ENCODE results near the gene TCF12.

The TCF12 gene

DNA sequence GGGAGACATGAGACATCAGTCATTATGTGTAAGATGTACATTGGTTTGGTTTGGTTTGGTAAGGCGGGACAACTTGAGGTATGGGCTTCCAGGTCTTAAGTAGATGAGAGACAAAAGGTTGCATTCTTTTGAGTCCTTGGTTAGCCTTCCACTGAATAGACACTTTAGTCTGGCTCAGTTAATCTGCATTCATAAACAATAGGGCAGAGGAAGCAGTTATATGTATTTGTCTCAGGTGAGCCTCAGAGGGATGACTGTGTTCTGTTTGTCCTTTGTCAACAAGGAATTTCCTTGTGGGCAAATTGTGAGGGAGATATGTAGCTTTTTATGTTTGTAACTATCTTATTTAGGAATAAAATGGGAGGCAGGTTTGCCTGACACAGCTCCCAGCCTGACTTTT is 50.4 kb downstream of the TCF12 start:
- Mint-ChIP-seq H3K9me3 (ENCODE audit: low read depth) (no peaks in the 10 kb centered on the region), H3K4me1 (ENCODE audit: low read depth) (peaks cover 64% of the 10 kb centered on the region), H3K4me3 (no peak overlapping the region), H3K36me3 (peaks cover 5% of the 10 kb centered on the region), H3K27ac (no peak overlapping the region), H3K27me3 (no peaks in the 10 kb centered on the region)

GRCh38 chr15:56969265-56969895 is 50.9 kb downstream of the TCF12 start:
- Mint-ChIP-seq H3K36me3 (peaks cover 5% of the 10 kb centered on the region), H3K27me3 (no peaks in the 10 kb centered on the region), H3K4me1 (ENCODE audit: low read depth) (peaks cover 64% of the 10 kb centered on the region), H3K9me3 (ENCODE audit: low read depth) (no peaks in the 10 kb centered on the region), H3K27ac (no peak overlapping the region), H3K4me3 (no peak overlapping the region)

DNA sequence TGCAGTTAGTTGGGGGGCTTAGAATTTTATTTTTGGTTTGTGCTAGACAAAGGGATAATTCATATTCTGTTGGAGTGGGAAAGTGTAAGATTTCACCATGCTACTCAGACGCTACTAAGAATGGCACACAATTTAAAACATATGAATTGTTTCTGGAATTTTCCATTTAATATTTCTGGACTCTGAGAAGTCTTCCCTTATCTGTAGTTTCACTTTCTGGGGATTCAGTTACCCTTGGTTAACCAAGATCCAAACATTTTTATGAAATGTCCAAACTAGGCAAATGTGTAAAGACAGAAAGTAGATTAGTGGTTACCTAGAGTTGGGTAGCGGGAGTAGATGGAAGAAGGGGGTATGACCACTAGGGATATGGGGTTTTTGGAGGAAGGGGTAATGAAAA is 53.1 kb downstream of the TCF12 start:
- no peaks in the 10 kb centered on the region for H3K9me3 Mint-ChIP-seq (ENCODE audit: low read depth)

GRCh38 chr15:56972016-56972415 is 53.6 kb downstream of the TCF12 start:
- H3K4me3 Mint-ChIP-seq, result no peak overlapping the region
- peaks cover 5% of the 10 kb centered on the region for H3K36me3 Mint-ChIP-seq
- no peaks in the 10 kb centered on the region for H3K27me3 Mint-ChIP-seq
- no peak overlapping the region for H3K27ac Mint-ChIP-seq
- H3K4me1 Mint-ChIP-seq (ENCODE audit: low read depth), result peaks cover 58% of the 10 kb centered on the region
- no peaks in the 10 kb centered on the region for H3K9me3 Mint-ChIP-seq (ENCODE audit: low read depth)

More for the DNA sequence above, 53.1 kb downstream of the TCF12 start:
- Mint-ChIP-seq H3K27ac (no peak overlapping the region), H3K4me1 (ENCODE audit: low read depth) (peaks cover 57% of the 10 kb centered on the region), H3K4me3 (no peak overlapping the region), H3K36me3 (peaks cover 5% of the 10 kb centered on the region), H3K27me3 (no peaks in the 10 kb centered on the region)

DNA sequence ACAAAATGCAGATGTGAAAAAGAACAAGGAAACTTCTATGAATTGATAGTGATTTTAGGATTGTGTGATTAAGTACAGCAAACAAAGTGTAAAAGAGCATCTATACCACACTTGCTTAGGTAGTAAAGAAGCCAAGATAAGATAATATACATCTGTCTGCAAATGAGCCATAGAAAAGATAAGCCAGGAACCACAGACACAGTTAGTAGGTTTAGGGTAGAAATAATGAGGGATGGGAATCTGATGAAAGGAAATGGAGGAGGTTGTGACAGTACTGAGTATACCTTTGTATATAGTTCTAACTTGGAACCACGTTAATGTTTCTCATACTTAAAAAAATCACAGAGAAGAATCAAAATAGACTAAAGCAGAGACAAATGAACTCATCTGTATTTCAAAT is 54.0 kb downstream of the TCF12 start:
- H3K27ac Mint-ChIP-seq, result peak overlapping the region; percentile 11

DNA sequence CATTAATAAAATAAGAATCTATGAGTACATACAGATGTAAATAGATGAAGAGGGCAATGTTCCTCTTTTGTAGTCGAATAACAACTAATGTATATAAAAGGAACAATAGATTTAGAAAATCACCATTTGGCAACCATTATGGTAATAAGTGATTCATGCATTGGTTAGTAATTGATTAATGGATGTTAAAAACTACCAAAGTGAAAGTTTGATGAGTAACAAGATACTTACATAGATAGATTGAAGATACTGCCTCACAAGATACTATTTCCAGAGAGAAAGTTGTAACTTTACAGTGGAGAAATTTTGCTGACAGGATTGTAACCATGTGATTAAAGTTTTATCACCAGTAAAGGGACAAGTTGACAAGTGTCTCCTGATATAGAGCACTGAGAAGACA is 55.0 kb downstream of the TCF12 start:
- Mint-ChIP-seq H3K9me3 (ENCODE audit: low read depth) (no peaks in the 10 kb centered on the region), H3K27me3 (no peaks in the 10 kb centered on the region), H3K4me1 (ENCODE audit: low read depth) (peaks cover 51% of the 10 kb centered on the region), H3K36me3 (peaks cover 2% of the 10 kb centered on the region), H3K4me3 (no peak overlapping the region), H3K27ac (no peak overlapping the region)

More for the DNA sequence above, 54.0 kb downstream of the TCF12 start:
- Mint-ChIP-seq H3K4me1 (ENCODE audit: low read depth) (peaks cover 57% of the 10 kb centered on the region), H3K4me3 (no peak overlapping the region), H3K27me3 (no peaks in the 10 kb centered on the region), H3K9me3 (ENCODE audit: low read depth) (no peaks in the 10 kb centered on the region), H3K36me3 (peaks cover 4% of the 10 kb centered on the region)

DNA sequence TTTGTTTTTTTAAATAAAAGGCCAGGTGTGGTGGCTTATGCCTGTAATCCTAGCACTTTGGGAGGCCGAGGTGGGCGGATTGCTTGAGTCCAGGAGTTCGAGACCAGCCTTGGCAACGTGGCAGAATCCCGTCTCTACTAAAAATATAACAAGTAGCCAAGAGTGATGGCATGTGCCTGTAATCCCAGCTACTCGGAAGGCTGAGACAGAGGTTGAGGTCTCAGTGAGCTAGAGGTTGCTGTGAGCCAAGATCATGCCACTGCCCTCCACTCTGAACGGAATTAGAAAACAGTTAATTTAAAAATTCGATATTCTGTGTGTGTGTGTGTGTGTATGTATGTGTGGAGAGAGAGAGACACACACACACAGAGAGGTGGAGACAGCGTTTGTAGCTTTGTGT is 58.8 kb downstream of the TCF12 start:
- H3K4me1 Mint-ChIP-seq (ENCODE audit: low read depth), result peaks cover 53% of the 10 kb centered on the region
- H3K27ac Mint-ChIP-seq, result no peak overlapping the region
- no peaks in the 10 kb centered on the region for H3K36me3 Mint-ChIP-seq
- H3K27me3 Mint-ChIP-seq, result no peaks in the 10 kb centered on the region
- no peak overlapping the region for H3K4me3 Mint-ChIP-seq
- no peaks in the 10 kb centered on the region for H3K9me3 Mint-ChIP-seq (ENCODE audit: low read depth)

DNA sequence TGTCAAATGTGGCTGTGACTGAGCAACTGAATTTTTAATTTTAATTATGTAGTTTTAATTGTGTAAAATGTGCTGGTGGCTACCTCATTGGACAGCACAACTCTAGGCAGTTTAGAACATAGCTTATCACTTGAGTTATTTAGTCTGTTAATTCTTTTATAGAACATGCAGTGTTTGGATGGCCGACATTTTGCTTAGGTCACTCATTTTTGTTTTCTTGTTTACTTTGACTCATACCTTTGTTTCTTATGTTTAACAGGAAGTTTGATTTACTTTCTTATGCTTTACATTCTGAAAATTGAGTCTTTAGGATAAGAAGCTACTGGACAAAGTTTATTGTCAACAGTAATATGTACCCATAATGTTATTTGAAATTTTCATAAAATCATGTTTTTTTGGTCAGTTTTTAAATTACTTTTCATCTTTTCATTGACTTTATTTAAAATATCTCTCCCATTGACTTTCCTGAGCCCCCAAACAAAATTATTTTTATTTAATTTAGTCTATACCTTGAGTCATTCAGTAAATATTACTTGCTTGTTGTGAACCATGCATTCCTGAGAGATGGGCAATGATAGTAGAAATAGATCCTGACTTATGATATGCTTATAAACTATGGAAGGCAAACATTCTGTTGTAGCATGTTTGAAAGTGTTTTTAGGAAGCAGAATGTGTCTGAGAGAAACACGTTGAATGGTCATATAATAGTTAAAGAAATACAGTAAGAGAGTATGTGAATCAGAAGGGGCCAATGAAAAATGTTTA is 60.6 kb downstream of the TCF12 start:
- Mint-ChIP-seq H3K27me3 (no peaks in the 10 kb centered on the region), H3K4me3 (no peak overlapping the region), H3K36me3 (no peaks in the 10 kb centered on the region), H3K9me3 (ENCODE audit: low read depth) (no peaks in the 10 kb centered on the region), H3K4me1 (ENCODE audit: low read depth) (peaks cover 44% of the 10 kb centered on the region), H3K27ac (no peak overlapping the region)

GRCh38 chr15:56980473-56980872 is 62.0 kb downstream of the TCF12 start:
- H3K4me3 Mint-ChIP-seq, result no peak overlapping the region
- no peaks in the 10 kb centered on the region for H3K27me3 Mint-ChIP-seq
- no peak overlapping the region for H3K27ac Mint-ChIP-seq
- H3K9me3 Mint-ChIP-seq (ENCODE audit: low read depth), result no peaks in the 10 kb centered on the region
- H3K36me3 Mint-ChIP-seq, result no peaks in the 10 kb centered on the region
- H3K4me1 Mint-ChIP-seq (ENCODE audit: low read depth), result peaks cover 52% of the 10 kb centered on the region

DNA sequence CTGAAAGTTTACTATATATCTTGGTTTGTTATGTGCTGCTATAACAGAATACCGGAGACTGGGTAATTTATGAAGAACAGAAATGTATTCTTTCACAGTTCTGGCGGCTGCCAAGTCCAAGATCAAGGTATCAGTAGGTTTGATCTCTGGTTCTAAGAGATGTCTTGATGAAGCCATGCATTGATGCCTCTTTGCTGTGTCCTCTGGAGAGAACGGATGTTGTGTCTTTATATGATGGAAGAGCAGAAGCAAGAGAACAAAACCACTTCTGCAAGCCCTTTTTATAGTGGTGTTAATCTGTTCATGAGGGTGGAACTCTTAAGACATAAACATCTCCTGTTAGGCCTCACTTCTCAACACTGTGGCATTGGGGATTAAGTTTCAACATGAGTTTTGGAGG is 62.7 kb downstream of the TCF12 start:
- H3K4me3 Mint-ChIP-seq, result peak overlapping the region; percentile 2
- peak overlapping the region; percentile 24 for H3K27ac Mint-ChIP-seq
- H3K9me3 Mint-ChIP-seq (ENCODE audit: low read depth), result no peaks in the 10 kb centered on the region
- no peaks in the 10 kb centered on the region for H3K27me3 Mint-ChIP-seq
- H3K4me1 Mint-ChIP-seq (ENCODE audit: low read depth), result peaks cover 54% of the 10 kb centered on the region
- H3K36me3 Mint-ChIP-seq, result no peaks in the 10 kb centered on the region

GRCh38 chr15:56982987-56983386 is 64.5 kb downstream of the TCF12 start:
- Mint-ChIP-seq H3K4me1 (ENCODE audit: low read depth) (peaks cover 57% of the 10 kb centered on the region), H3K9me3 (ENCODE audit: low read depth) (no peaks in the 10 kb centered on the region), H3K27ac (no peak overlapping the region), H3K4me3 (no peak overlapping the region), H3K36me3 (no peaks in the 10 kb centered on the region), H3K27me3 (no peaks in the 10 kb centered on the region)

DNA sequence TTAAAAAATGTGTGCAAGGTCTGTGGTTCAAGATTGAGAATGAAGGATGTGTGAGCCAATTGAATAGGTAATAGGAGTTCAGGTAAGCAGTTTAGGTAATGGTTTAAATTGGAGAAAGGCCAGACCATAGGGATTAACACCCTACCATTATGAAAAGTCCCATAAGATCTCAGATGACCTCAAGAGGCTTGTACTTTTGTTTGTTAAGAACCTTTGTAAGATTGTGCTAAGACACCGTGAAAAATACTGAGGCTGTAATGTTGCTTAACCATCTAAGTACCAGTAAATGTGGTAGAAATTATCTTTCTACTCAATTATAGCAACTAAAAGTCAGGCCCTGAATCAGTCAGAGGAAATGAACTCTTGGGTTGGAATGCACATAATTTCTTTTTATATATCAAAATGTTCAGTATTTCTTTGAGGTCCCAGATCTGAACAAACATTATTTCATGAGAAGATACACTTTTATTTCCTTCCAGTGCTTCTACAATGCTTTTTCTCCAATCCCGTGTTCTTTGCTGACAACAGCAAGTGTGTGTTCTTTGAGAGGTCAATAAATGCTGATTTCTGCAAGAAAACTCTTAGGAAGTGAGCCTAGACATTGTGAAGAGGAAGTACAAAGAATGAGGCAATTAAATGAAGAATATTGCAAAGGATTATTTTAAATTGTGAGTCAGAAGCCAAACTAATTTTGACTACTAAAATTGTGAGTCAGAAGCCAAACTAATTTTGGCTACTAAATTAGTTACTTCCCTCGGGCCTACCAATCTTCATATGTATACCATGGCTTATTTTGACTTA is 66.4 kb downstream of the TCF12 start:
- Mint-ChIP-seq H3K27ac (no peak overlapping the region), H3K4me3 (no peak overlapping the region), H3K4me1 (ENCODE audit: low read depth) (peaks cover 67% of the 10 kb centered on the region), H3K27me3 (no peaks in the 10 kb centered on the region), H3K36me3 (no peaks in the 10 kb centered on the region), H3K9me3 (ENCODE audit: low read depth) (no peaks in the 10 kb centered on the region)

- H3K27me3 Mint-ChIP-seq, result no peaks in the 10 kb centered on the region
- no peak overlapping the region for H3K27ac Mint-ChIP-seq
- H3K4me3 Mint-ChIP-seq, result no peak overlapping the region
- no peaks in the 10 kb centered on the region for H3K36me3 Mint-ChIP-seq
- H3K4me1 Mint-ChIP-seq (ENCODE audit: low read depth), result peaks cover 64% of the 10 kb centered on the region
- H3K9me3 Mint-ChIP-seq (ENCODE audit: low read depth), result no peaks in the 10 kb centered on the region
Observed at GRCh38 chr15:56985856-56986255, 67.4 kb downstream of the TCF12 start.

DNA sequence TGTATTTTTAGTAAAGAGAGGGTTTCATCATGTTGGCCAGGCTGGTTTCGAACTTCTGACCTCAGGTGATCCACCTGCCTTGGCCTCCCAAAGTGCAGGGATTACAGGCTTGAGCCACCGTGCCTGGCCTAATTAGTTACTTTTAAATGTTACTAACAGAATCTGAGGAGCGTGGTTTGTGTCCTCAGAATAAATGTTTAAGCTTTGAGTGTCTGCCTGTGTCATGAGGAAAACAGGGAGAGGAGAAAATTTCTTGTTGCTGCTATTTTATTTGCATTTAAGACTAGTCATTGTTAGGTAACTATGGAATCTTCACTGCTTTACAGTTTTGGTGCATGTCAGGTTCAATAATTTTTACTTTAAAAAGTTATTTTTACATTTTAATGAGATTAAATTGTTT is 68.8 kb downstream of the TCF12 start:
- no peaks in the 10 kb centered on the region for H3K27me3 Mint-ChIP-seq
- no peaks in the 10 kb centered on the region for H3K36me3 Mint-ChIP-seq
- no peaks in the 10 kb centered on the region for H3K9me3 Mint-ChIP-seq (ENCODE audit: low read depth)
- peaks cover 54% of the 10 kb centered on the region for H3K4me1 Mint-ChIP-seq (ENCODE audit: low read depth)
- no peak overlapping the region for H3K27ac Mint-ChIP-seq
- H3K4me3 Mint-ChIP-seq, result no peak overlapping the region

DNA sequence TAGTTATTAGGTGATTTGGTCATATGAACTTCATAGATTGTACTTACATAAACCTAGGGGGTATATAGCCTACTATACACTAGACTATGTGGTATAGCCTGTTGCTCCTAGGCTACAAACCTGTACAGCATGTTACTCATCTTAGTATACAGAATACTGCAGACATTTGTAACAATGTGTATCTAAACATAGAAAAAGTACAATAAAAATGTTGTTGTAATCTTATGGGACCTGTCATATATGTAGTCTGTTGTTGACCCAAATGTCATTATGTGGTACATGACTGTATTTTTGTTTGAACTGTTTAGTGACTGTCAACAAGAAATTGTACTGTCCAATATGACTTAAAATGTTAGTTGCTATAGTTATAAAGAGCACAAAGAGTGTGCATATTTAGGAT is 69.8 kb downstream of the TCF12 start:
- peaks cover 7% of the 10 kb centered on the region for H3K36me3 Mint-ChIP-seq
- H3K27ac Mint-ChIP-seq, result no peak overlapping the region
- no peak overlapping the region for H3K4me3 Mint-ChIP-seq
- no peaks in the 10 kb centered on the region for H3K9me3 Mint-ChIP-seq (ENCODE audit: low read depth)
- H3K4me1 Mint-ChIP-seq (ENCODE audit: low read depth), result peaks cover 48% of the 10 kb centered on the region
- no peaks in the 10 kb centered on the region for H3K27me3 Mint-ChIP-seq

Measured in activated naive CD8-positive, alpha-beta T cell (primary cell).